GM19193 (cell line): Measurements from ENCODE around the gene RNF167.

Source experiments
- POLR2A ChIP-seq: IDR thresholded peaks from 4 replicates; pipeline ENCODE4 v1.6.1; 2011; ENCODE audit not compliant: insufficient read depth, insufficient read length; ENCODE audit errors: extremely low read depth

The RNF167 gene

GRCh38 chr17:4939796-4940554 is at the start of gene RNF167, which contains the start of gene SLC25A11:
RNF167 (plus strand) TSS chr17:4940268; CDS start chr17:4940910, 642 bp downstream.
SLC25A11 (minus strand) TSS chr17:4940046; CDS start chr17:4939910, 136 bp downstream.
- peak; percentile 91 for TF ChIP-seq POLR2A

DNA sequence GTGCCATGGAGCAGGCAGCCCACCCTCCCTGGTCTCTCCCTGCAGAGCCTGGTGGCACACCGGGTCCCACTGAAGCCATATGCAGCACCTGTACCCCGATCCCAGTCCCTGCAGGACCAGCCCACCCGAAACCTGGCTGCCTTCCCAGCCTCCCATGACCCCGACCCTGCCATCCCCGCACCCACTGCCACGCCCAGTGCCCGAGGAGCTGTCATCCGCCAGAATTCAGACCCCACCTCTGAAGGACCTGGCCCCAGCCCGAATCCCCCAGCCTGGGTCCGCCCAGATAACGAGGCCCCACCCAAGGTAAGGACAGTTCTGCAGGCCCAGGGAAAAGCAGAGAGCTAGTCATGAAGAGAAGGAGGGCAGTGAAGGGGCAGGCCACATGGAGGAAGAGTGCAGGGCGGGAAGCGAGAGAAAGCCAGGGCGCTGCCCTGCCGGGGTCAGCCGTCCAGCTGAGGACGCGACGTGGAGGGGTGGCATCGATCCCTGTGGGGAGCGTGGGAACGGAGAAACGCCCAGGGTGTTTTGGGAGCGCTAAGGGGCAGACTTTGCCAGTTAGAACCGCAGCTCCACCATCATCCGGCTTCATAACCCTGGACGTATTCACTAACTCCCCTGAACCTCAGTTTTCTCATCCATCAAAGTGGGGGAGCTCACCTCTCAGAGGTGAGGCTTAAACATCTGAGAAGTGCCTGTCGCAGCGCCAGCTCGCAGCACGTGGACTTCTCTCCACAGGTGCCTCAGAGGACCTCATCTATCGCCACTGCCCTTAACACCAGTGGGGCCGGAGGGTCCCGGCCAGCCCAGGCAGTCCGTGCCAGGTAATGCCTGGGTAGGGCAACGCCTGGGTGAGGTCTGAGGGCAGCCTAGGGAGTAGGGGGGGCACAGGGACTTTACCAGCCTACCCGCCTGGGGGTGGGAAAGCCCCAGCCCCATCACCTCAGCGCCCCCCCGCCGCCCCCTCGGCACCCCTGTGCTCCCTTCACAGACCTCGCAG is 48.4 kb upstream of the RNF167 start:
- TF ChIP-seq POLR2A, result no peak

- TF ChIP-seq POLR2A, result no peak
These were observed 47.4 kb upstream of the RNF167 start for GRCh38 chr17:4892499-4893221.

DNA sequence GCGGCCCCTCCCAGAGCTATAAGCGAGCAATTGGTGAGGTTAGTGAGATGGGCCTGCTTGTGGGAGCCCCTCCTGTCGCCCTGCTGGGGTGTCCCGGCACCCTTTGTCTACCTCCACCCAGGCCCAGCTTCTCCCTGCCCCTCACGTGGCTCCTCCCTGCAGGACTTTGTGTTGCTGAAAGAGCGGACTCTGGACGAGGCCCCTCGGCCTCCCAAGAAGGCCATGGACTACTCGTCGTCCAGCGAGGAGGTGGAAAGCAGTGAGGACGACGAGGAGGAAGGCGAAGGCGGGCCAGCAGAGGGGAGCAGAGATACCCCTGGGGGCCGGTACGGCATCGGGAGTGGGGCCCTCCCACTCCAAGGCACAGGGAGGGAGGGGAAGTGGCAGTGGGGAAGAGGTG is 46.8 kb upstream of the RNF167 start:
- no peak for TF ChIP-seq POLR2A

GRCh38 chr17:4893721-4894560 is 46.1 kb upstream of the RNF167 start:
- TF ChIP-seq POLR2A, result no peak

GRCh38 chr17:4895121-4895520 is 44.9 kb upstream of the RNF167 start:
- TF ChIP-seq POLR2A, result no peak

GRCh38 chr17:4895657-4896331 is 44.3 kb upstream of the RNF167 start:
- no peak for TF ChIP-seq POLR2A

DNA sequence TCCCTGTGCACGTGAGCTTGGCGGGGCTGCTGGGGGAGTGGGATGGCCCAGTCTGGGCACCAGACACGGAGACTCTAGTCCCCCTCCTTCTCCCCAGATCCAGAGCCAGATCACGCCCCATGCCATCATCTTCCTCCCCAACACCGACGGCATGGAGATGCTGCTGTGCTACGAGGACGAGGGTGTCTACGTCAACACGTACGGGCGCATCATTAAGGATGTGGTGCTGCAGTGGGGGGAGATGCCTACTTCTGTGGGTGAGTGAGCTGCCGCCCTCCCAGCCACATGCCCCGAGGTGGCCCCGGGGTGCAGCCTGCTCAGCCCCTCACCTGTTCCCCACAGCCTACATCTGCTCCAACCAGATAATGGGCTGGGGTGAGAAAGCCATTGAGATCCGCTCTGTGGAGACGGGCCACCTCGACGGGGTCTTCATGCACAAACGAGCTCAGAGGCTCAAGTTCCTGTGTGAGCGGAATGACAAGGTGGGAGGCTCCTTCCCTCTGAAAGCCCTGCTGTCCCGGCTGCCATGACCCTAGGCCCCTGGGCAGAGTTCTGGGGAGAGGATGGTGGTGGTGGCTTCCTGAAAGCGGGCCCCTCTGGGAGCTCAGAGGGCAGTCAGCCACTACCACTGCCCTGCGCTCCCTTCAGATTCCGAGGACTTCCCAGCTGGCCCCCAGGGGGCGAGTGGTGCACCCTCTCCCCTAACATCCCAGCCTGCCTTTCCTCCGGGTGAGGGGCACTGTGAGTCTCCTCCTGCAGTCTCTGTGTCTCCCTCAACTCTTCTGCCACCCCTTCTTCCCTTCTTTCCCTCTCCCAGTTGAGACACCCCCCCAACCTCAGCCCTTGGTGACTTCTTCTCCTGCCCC is 43.5 kb upstream of the RNF167 start:
- TF ChIP-seq POLR2A, result no peak

DNA sequence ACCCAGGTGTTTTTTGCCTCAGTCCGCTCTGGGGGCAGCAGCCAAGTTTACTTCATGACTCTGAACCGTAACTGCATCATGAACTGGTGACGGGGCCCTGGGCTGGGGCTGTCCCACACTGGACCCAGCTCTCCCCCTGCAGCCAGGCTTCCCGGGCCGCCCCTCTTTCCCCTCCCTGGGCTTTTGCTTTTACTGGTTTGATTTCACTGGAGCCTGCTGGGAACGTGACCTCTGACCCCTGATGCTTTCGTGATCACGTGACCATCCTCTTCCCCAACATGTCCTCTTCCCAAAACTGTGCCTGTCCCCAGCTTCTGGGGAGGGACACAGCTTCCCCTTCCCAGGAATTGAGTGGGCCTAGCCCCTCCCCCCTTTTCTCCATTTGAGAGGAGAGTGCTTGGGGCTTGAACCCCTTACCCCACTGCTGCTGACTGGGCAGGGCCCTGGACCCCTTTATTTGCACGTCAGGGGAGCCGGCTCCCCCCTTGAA is 42.8 kb upstream of the RNF167 start:
- TF ChIP-seq POLR2A, result no peak

GRCh38 chr17:4897785-4898184 is 42.3 kb upstream of the RNF167 start:
- no peak for TF ChIP-seq POLR2A

GRCh38 chr17:4898351-4898750 is 41.7 kb upstream of the RNF167 start:
- TF ChIP-seq POLR2A, result no peak

GRCh38 chr17:4898927-4899326 is 41.1 kb upstream of the RNF167 start:
- TF ChIP-seq POLR2A, result no peak

DNA sequence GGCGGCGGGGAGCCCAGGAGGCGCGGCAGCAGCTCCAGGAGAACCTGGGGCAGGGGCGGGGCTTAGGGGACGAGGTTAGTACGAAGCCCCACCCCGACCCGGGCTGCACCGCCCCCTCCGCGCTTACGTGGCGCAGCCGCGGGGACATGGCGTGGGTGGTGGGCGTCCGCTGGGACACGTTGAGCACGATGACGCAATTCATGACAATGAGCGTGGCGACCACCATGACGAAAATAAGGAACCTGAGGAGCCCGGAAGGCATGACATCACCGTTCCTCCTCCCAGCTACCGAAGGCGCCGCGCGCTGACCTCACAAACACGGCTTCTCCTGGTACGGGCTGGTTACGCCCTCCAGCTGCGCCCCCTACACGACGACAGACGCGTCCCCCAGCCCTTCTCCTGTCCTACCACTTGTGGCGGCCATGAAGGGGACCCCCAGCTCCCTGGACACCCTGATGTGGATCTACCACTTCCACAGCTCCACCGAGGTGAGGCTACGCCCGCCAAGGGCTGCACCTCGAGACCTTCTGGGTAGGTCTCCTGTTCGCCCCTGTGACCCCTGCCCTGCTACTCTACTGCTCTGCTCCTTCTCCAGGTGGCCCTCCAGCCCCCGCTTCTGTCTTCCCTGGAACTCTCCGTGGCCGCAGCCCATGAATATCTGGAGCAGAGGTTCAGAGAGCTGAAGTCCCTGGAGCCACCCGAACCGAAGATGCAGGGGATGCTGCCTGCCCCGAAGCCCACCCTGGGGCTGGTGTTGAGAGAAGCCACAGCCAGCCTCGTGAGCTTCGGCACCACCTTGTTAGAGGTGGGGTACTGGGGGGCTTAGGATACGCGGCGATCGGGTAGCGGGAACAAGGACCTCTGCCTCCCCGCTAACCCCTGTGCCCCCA is 40.5 kb upstream of the RNF167 start, which contains the start of gene C17orf107:
Gene C17orf107, plus strand, starts transcription at position 196 of the 890 bp plus-strand sequence. Its CDS starts 227 bp downstream, at position 423.
- no peak for TF ChIP-seq POLR2A
